Erythroblast (primary cell): Measurements from ENCODE around the gene EXOC2.

Experiments
- GATA1 ChIP-seq: IDR thresholded peaks from 2 replicates; pipeline ENCODE4 v1.6.1; 2011; ENCODE audit warnings: low read depth, mild to moderate bottlenecking, control low read depth, low read length, moderate library complexity
- POLR2A ChIP-seq: IDR thresholded peaks from 2 replicates; pipeline ENCODE4 v1.6.1; 2011; ENCODE audit warnings: mild to moderate bottlenecking, low read length

DNA sequence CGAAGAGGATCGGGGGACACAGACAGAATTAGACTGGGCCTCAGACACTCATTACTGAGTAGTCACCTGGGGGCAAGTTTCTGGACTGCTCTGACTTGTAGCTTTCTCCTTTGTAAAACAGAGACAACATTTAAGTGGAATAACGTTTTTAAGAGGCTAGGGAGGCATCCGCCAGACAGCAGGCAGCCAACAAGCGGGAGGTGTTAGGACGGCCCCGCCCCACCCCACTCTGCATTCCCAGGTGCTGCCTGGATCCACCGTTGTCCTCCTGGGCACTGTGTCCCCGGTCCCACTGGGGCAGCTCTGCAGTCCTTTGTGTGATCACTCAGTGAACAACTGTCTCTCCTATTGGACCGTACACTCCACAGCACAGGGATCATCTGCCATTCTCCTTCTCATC lies 187.6 kb downstream of the EXOC2 start:
- no peak for TF ChIP-seq POLR2A
- TF ChIP-seq GATA1: no peak
